GM19193 (cell line): ENCODE data around the gene LUZP1.

ENCODE experiments used
- POLR2A ChIP-seq: IDR thresholded peaks from 4 replicates; pipeline ENCODE4 v1.6.1; 2011; ENCODE audit not compliant: insufficient read depth, insufficient read length; ENCODE audit errors: extremely low read depth

Gene LUZP1

GRCh38 chr1:23148084-23148483 lies 20.6 kb downstream of the LUZP1 start:
- no peak for TF ChIP-seq POLR2A

GRCh38 chr1:23140940-23141596 lies 27.6 kb downstream of the LUZP1 start:
- TF ChIP-seq POLR2A, result no peak

- no peak for TF ChIP-seq POLR2A
Observed at GRCh38 chr1:23135268-23135667, 33.4 kb downstream of the LUZP1 start.

GRCh38 chr1:23134055-23134454 lies 34.6 kb downstream of the LUZP1 start:
- no peak for TF ChIP-seq POLR2A

GRCh38 chr1:23133587-23133986 lies 35.1 kb downstream of the LUZP1 start:
- TF ChIP-seq POLR2A, result no peak

- TF ChIP-seq POLR2A, result no peak
Observed at GRCh38 chr1:23132033-23132432, 36.6 kb downstream of the LUZP1 start.

- no peak for TF ChIP-seq POLR2A
Observed at GRCh38 chr1:23129846-23130245, 38.8 kb downstream of the LUZP1 start.

- no peak for TF ChIP-seq POLR2A
Observed at GRCh38 chr1:23126801-23127200, 41.9 kb downstream of the LUZP1 start.

- no peak for TF ChIP-seq POLR2A
Observed at GRCh38 chr1:23126200-23126599, 42.5 kb downstream of the LUZP1 start.

GRCh38 chr1:23125489-23125888 lies 43.2 kb downstream of the LUZP1 start:
- TF ChIP-seq POLR2A, result no peak

- TF ChIP-seq POLR2A, result no peak
Observed at GRCh38 chr1:23124259-23125026, 44.2 kb downstream of the LUZP1 start.

GRCh38 chr1:23123528-23123927 lies 45.1 kb downstream of the LUZP1 start:
- TF ChIP-seq POLR2A, result no peak

GRCh38 chr1:23122796-23123195 lies 45.9 kb downstream of the LUZP1 start:
- TF ChIP-seq POLR2A, result no peak

GRCh38 chr1:23122023-23122748 lies 46.5 kb downstream of the LUZP1 start:
- TF ChIP-seq POLR2A, result no peak

- no peak for TF ChIP-seq POLR2A
Observed at GRCh38 chr1:23120383-23120782, 48.3 kb downstream of the LUZP1 start.
